Measurements from ENCODE around the gene PRKCH.

Gene PRKCH

GRCh38 chr14:61499991-61500390, 178.6 kb downstream of the PRKCH start:
- DNase-seq: no peak

- no peak for DNase-seq
These were observed 180.5 kb downstream of the PRKCH start for GRCh38 chr14:61501714-61502458.

- no peak for DNase-seq
These were observed 181.2 kb downstream of the PRKCH start for GRCh38 chr14:61502459-61503093.

- DNase-seq: no peak
These were observed 181.9 kb downstream of the PRKCH start for GRCh38 chr14:61503167-61503801.

- no peak for DNase-seq
These were observed 183.5 kb downstream of the PRKCH start for GRCh38 chr14:61504901-61505300.

GRCh38 chr14:61505815-61506809, 184.7 kb downstream of the PRKCH start:
- DNase-seq: no peak

- no peak for DNase-seq
These were observed 187.1 kb downstream of the PRKCH start for GRCh38 chr14:61508526-61508925.

GRCh38 chr14:61510736-61511557, 189.6 kb downstream of the PRKCH start:
- no peak for DNase-seq

GRCh38 chr14:61511558-61511948, 190.2 kb downstream of the PRKCH start:
- no peak for DNase-seq

- no peak for DNase-seq
These were observed 190.9 kb downstream of the PRKCH start for GRCh38 chr14:61512026-61512834.

- DNase-seq: no peak
These were observed 192.8 kb downstream of the PRKCH start for GRCh38 chr14:61513986-61514830.

GRCh38 chr14:61514927-61515326, 193.5 kb downstream of the PRKCH start:
- no peak for DNase-seq

- no peak for DNase-seq
These were observed 194.2 kb downstream of the PRKCH start for GRCh38 chr14:61515436-61516117.

- DNase-seq: no peak
These were observed 194.9 kb downstream of the PRKCH start for GRCh38 chr14:61516118-61516743.

- no peak for DNase-seq
These were observed 195.7 kb downstream of the PRKCH start for GRCh38 chr14:61516964-61517653.

- DNase-seq: no peak
These were observed 196.6 kb downstream of the PRKCH start for GRCh38 chr14:61517911-61518384.

- DNase-seq: no peak
These were observed 197.0 kb downstream of the PRKCH start for GRCh38 chr14:61518403-61518802.

GRCh38 chr14:61519106-61519505, 197.7 kb downstream of the PRKCH start:
- DNase-seq: no peak
